Stomach (tissue), 4 donors: Measurements from ENCODE around the gene SPRR1B.

Experiments
- EP300 ChIP-seq: sonication (generic); formaldehyde crosslinking; IDR thresholded peaks from one replicate; pipeline ENCODE4 v1.6.1; 2017; ENCODE audit warnings: antibody characterized with exemption
- POLR2A ChIP-seq, 4 donors: fragments of 450-650 bp; IDR thresholded peaks; one replicate each; pipeline ENCODE4 v1.6.1; 2016; ENCODE audit warnings: antibody characterized with exemption in 4 of 4, control low read depth in 2 of 4, mild to moderate bottlenecking in 1 of 4, moderate library complexity in 1 of 4
- TF ChIP-seq, protein P1 (sequence below), 7 experiments: fragments of 450-650 bp in 4 of 7; fragments of 200-600 bp in 3 of 7; sonication (generic) in 3 of 7; IDR thresholded peaks; one replicate each; pipeline ENCODE4 v1.5.1; 2016 to 2019; ENCODE audit warnings: antibody characterized with exemption in 7 of 7, control low read depth in 2 of 7, mild to moderate bottlenecking in 1 of 7

GRCh38 chr1:152997901-152998300, 33.1 kb upstream of the SPRR1B start:
- TF ChIP-seq, protein P1, sequence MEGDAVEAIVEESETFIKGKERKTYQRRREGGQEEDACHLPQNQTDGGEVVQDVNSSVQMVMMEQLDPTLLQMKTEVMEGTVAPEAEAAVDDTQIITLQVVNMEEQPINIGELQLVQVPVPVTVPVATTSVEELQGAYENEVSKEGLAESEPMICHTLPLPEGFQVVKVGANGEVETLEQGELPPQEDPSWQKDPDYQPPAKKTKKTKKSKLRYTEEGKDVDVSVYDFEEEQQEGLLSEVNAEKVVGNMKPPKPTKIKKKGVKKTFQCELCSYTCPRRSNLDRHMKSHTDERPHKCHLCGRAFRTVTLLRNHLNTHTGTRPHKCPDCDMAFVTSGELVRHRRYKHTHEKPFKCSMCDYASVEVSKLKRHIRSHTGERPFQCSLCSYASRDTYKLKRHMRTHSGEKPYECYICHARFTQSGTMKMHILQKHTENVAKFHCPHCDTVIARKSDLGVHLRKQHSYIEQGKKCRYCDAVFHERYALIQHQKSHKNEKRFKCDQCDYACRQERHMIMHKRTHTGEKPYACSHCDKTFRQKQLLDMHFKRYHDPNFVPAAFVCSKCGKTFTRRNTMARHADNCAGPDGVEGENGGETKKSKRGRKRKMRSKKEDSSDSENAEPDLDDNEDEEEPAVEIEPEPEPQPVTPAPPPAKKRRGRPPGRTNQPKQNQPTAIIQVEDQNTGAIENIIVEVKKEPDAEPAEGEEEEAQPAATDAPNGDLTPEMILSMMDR (IDR thresholded peaks at IDR 0.05), result no peak
- TF ChIP-seq POLR2A (IDR thresholded peaks at IDR 0.05), result no peak
- TF ChIP-seq EP300, result no peak
